ENCODE measurements around the gene SFMBT2. TPM values are rescaled to one million over a fixed set of nuclear protein-coding genes. Genes with fewer than 3 reads are reported as not detected.

The SFMBT2 gene
- total RNA-seq, 1 experiment from 2014 or later = not detected

DNA sequence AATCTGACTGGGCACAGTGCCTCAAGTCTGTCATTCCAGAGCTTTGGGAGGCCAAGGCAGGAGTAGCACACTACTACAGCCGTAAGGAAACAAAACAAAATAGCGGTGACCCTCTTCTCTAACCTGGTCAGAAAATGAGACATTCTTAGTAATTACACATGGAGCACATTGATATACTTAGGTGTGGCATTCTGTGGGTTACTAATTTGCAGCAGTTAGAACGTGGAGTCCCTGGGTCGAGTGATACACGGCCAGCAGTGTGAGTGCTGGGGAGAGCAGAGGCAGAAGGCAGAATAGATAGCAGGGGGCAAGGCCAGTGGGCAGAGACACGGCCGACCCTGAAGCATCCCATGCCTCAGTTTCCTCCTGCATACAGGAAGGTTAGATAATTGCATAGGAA lies 28.9 kb upstream of the SFMBT2 start:
- H3K4me1 Mint-ChIP-seq (ENCODE audit: low read depth, unreplicated experiment) = no peaks in the 10 kb centered on the region
- H3K4me3 ChIP-seq (ENCODE audit: low read depth, low read length) = no peak overlapping the region
- BruUV-seq (replicated peaks) = no TSS peak
- no peaks in the 10 kb centered on the region for H3K36me3 Mint-ChIP-seq (ENCODE audit: insufficient read depth, unreplicated experiment)
- H3K27ac Mint-ChIP-seq (ENCODE audit: unreplicated experiment) = no peak overlapping the region
- H3K9me3 ChIP-seq = no peaks in the 10 kb centered on the region
- intact Hi-C loops (cut with micrococcal nuclease; ENCODE audit: unreplicated experiment) = no loop called here
- H3K27me3 ChIP-seq (replicated peaks; ENCODE audit: control insufficient read depth, insufficient read depth, low read length) = 0 out of 2 replicates have a peak, but pooled peaks cover 1% of the 10 kb centered on the region
- TF ChIP-seq, protein P1, sequence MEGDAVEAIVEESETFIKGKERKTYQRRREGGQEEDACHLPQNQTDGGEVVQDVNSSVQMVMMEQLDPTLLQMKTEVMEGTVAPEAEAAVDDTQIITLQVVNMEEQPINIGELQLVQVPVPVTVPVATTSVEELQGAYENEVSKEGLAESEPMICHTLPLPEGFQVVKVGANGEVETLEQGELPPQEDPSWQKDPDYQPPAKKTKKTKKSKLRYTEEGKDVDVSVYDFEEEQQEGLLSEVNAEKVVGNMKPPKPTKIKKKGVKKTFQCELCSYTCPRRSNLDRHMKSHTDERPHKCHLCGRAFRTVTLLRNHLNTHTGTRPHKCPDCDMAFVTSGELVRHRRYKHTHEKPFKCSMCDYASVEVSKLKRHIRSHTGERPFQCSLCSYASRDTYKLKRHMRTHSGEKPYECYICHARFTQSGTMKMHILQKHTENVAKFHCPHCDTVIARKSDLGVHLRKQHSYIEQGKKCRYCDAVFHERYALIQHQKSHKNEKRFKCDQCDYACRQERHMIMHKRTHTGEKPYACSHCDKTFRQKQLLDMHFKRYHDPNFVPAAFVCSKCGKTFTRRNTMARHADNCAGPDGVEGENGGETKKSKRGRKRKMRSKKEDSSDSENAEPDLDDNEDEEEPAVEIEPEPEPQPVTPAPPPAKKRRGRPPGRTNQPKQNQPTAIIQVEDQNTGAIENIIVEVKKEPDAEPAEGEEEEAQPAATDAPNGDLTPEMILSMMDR (IDR thresholded peaks at IDR 0.05; ENCODE audit: insufficient read depth in 1 of 2, low read depth in 1 of 2, low read length in 1 of 2, severe bottlenecking in 1 of 2, unreplicated experiment in 1 of 2) = no peak
- no peak for DNase-seq
- no peak overlapping the region for H3K4me3 Mint-ChIP-seq (ENCODE audit: unreplicated experiment)
- no peaks in the 10 kb centered on the region for H3K36me3 ChIP-seq (ENCODE audit: control insufficient read depth, insufficient read depth, low read length)
- H3K4me1 ChIP-seq = no peaks in the 10 kb centered on the region
- CTCF ChIA-PET = no interaction called here
- POLR2A ChIA-PET = no interaction called here
- no peaks in the 10 kb centered on the region for H3K9me3 Mint-ChIP-seq (ENCODE audit: unreplicated experiment)
- peaks cover 36% of the 10 kb centered on the region for H3K27me3 Mint-ChIP-seq (ENCODE audit: insufficient read depth, unreplicated experiment)

DNA sequence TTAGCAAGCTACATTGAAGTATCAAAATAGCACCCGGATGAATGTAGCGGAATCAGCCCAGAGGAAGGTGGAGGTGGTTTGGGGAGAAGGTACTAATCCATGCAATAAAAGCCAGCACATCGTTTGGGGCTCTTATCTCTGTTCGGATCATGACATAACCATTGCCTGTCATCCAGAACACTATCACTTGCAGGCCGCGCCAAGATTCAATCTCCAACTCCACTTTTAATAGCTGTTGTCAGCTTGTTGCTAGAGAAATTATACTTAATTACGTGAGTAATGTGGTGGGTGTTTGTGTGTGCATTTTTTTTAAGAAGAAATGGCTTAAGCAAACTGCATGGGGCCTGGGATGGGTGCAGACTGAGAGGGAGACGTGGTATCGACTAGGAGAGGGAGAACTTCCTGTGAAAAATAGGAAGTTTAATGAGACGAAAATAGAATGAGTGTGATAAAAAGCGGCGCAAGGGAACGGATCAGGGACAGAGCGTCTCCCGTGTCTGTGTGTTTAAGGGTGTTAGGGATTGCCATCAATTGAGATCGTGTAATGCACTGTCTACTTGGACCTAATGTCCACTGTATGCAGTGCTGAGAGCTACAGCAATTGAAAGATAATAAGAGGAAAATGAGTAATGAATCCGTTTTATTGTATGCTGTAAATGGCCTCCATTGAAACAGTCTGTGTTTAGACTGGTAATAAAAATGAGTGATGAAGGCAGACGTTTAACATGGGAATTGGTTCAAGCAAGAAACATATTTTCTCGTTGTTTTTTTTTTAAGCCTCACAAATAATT lies 27.6 kb upstream of the SFMBT2 start:
- no TSS peak for BruUV-seq (replicated peaks)
- H3K4me3 Mint-ChIP-seq (ENCODE audit: unreplicated experiment) = no peak overlapping the region
- Histone ChIP-seq H3K36me3 (ENCODE audit: control insufficient read depth, insufficient read depth, low read length) (no peaks in the 10 kb centered on the region), H3K27me3 (replicated peaks; ENCODE audit: control insufficient read depth, insufficient read depth, low read length) (0 out of 2 replicates have a peak, but pooled peaks cover 3% of the 10 kb centered on the region), H3K9me3 (no peaks in the 10 kb centered on the region), H3K4me3 (ENCODE audit: low read depth, low read length) (no peak overlapping the region), H3K4me1 (peaks cover 4% of the 10 kb centered on the region; the same call in 1 of the 2 replicates)
- no peaks in the 10 kb centered on the region for H3K9me3 Mint-ChIP-seq (ENCODE audit: unreplicated experiment)
- no peak for DNase-seq
- H3K36me3 Mint-ChIP-seq (ENCODE audit: insufficient read depth, unreplicated experiment) = no peaks in the 10 kb centered on the region
- no peak overlapping the region for H3K27ac Mint-ChIP-seq (ENCODE audit: unreplicated experiment)
- peaks cover 34% of the 10 kb centered on the region for H3K27me3 Mint-ChIP-seq (ENCODE audit: insufficient read depth, unreplicated experiment)
- intact Hi-C loops (cut with micrococcal nuclease; ENCODE audit: unreplicated experiment) = no loop called here
- TF ChIP-seq, protein P1 (IDR thresholded peaks at IDR 0.05; ENCODE audit: insufficient read depth in 1 of 2, low read depth in 1 of 2, low read length in 1 of 2, severe bottlenecking in 1 of 2, unreplicated experiment in 1 of 2) = no peak
- no peaks in the 10 kb centered on the region for H3K4me1 Mint-ChIP-seq (ENCODE audit: low read depth, unreplicated experiment)
- CTCF ChIA-PET = no interaction called here
- POLR2A ChIA-PET = no interaction called here

DNA sequence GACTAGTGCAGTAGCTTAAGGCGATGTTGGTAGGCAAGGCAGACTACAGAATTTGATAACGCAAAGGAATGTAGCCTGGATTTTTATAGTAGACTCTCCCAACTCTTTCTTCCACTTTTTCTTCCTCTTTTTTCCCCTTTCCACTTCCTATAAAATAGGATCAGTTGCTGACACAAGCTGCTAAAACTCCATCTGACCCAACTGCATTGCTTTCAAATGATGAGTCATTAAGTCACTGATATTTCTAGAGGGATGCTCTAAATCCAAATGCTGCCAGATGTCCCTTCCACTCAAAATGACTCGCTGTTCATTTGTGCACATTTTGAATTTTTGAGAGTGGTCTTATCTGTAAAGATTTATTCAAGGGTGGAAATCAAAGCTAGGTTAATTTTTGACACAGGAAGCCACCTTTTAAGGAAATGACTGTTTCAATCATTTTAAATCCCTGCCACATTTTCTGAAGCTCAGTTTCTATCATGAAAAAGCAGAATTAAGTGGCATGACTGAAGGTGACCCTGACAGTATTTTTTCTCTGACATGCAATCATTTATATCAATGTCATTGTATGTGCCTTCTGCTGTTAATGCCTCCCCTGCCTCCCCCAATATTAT lies 25.8 kb upstream of the SFMBT2 start:
- no peaks in the 10 kb centered on the region for H3K36me3 ChIP-seq (ENCODE audit: control insufficient read depth, insufficient read depth, low read length)
- no peaks in the 10 kb centered on the region for H3K9me3 ChIP-seq
- peaks cover 6% of the 10 kb centered on the region; the same call in 1 of the 2 replicates for H3K4me1 ChIP-seq
- CTCF ChIA-PET = no interaction called here
- no TSS peak for BruUV-seq (replicated peaks)
- POLR2A ChIA-PET = interaction anchor here (0.7 kb wide), 1 partner anchor 11 kb away, joined by 6 read pairs; no protein-coding TSS in a partner anchor
- Mint-ChIP-seq H3K9me3 (ENCODE audit: unreplicated experiment) (no peaks in the 10 kb centered on the region), H3K4me1 (ENCODE audit: low read depth, unreplicated experiment) (no peaks in the 10 kb centered on the region), H3K27ac (ENCODE audit: unreplicated experiment) (no peak overlapping the region), H3K36me3 (ENCODE audit: insufficient read depth, unreplicated experiment) (no peaks in the 10 kb centered on the region), H3K4me3 (ENCODE audit: unreplicated experiment) (no peak overlapping the region), H3K27me3 (ENCODE audit: insufficient read depth, unreplicated experiment) (peaks cover 35% of the 10 kb centered on the region)
- TF ChIP-seq, protein P1 (IDR thresholded peaks at IDR 0.05; ENCODE audit: insufficient read depth in 1 of 2, low read depth in 1 of 2, low read length in 1 of 2, severe bottlenecking in 1 of 2, unreplicated experiment in 1 of 2) = no peak
- intact Hi-C loops (cut with micrococcal nuclease; ENCODE audit: unreplicated experiment) = no loop called here
- 0 out of 2 replicates have a peak, but pooled peaks cover 3% of the 10 kb centered on the region for H3K27me3 ChIP-seq (replicated peaks; ENCODE audit: control insufficient read depth, insufficient read depth, low read length)
- no peak overlapping the region for H3K4me3 ChIP-seq (ENCODE audit: low read depth, low read length)
- DNase-seq = no peak

Measured in Caco-2 (cell line).